Measurements from ENCODE around the gene POLR2J3. TPM values are rescaled to one million over a fixed set of nuclear protein-coding genes. Genes with fewer than 3 reads are reported as not detected.
A peak's percentile ranks its signal among the peaks of the same experiment; 100 is the strongest.
"Not testable (repeated sequence)": the region's sequence is repeated elsewhere in the genome, so short reads cannot be mapped to it uniquely, and the experiment has no call there.

The POLR2J3 gene
- total and polyA plus RNA-seq, 2 of the 4 experiments (the other 2 are of a cell fraction), result 14.2 to 14.7 TPM

DNA sequence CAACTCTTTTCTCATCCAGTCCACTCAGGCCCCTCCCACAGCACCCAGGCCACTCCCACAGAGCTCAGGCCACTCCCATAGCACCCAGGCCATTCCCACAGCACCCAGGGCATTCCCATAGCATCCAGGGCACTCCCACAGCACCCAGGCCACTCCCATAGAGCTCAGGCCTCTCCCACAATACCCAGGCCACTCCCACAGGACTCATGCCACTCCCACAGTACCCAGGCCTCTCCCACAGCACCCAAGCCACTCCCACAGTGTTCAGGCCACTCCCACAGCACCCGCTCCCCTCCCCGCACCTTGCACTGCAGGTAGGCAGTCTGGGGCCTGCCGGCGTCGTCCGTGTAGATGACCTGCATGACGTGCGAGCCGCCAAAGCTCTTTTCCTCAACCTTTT is 17.5 kb upstream of the POLR2J3 start:
- H3K4me3 ChIP-seq (ENCODE audit: insufficient read depth, low read depth, low read length); H3K4ac ChIP-seq (ENCODE audit: low read depth, low read length); H4K8ac ChIP-seq (ENCODE audit: low read depth in 2 of 2, low read length in 2 of 2); POLR2A ChIA-PET (ENCODE audit: unreplicated experiment); H3K23ac ChIP-seq (ENCODE audit: low read depth, low read length); intact Hi-C loops (cut with micrococcal nuclease); H3K4me1 ChIP-seq (ENCODE audit: control insufficient read depth, insufficient read depth, low read length); BruUV-seq (replicated peaks); H2BK20ac ChIP-seq (ENCODE audit: low read depth, low read length); in situ Hi-C loops (cut with MboI; ENCODE audit: low sequenced_read_pairs); H3K14ac ChIP-seq (replicated peaks; ENCODE audit: low read depth, low read length); H4K91ac ChIP-seq (ENCODE audit: insufficient read depth, low read depth, low read length); CTCF ChIA-PET; H3K9ac ChIP-seq (ENCODE audit: low read depth, low read length); H2BK15ac ChIP-seq (ENCODE audit: low read depth, low read length); H3K9me3 ChIP-seq (ENCODE audit: control insufficient read depth, insufficient read depth, low read length); H3K79me1 ChIP-seq (ENCODE audit: low read depth in 1 of 2, low read length in 2 of 2); H2AK9ac ChIP-seq (replicated peaks; ENCODE audit: low read depth, low read length, poor library complexity); H2AFZ ChIP-seq (replicated peaks; ENCODE audit: low read length, poor library complexity); H2AK5ac ChIP-seq (ENCODE audit: low read depth, low read length); H2BK5ac ChIP-seq (ENCODE audit: low read depth, low read length, poor library complexity, severe bottlenecking); H4K20me1 ChIP-seq (ENCODE audit: insufficient read depth, low read length); H3K27ac ChIP-seq (ENCODE audit: insufficient read depth, low read length); H3K9me1 ChIP-seq (ENCODE audit: insufficient read depth, low read length); H3K18ac ChIP-seq (ENCODE audit: low read depth, low read length); H3K56ac ChIP-seq (ENCODE audit: extremely low read depth, insufficient read depth, low read length); DNase-seq; H4K5ac ChIP-seq (ENCODE audit: low read depth, low read length); H3K4me2 ChIP-seq (ENCODE audit: low read depth, low read length); dilution Hi-C loops (cut with HindIII; ENCODE audit: low sequenced_read_pairs, unreplicated experiment); H2BK120ac ChIP-seq (ENCODE audit: low read depth, low read length); H3K27me3 ChIP-seq (ENCODE audit: control insufficient read depth, insufficient read depth, low read length); H3K36me3 ChIP-seq (ENCODE audit: control insufficient read depth, insufficient read depth, low read length): not testable (repeated sequence)
- no CpG with 5 or more reads among the region's 9 CpGs for WGBS, 2 experiments (ENCODE audit: extremely low coverage in 2 of 2, insufficient read length in 1 of 2)
- ATAC-seq (ENCODE audit: low read depth), result peak; percentile 90

DNA sequence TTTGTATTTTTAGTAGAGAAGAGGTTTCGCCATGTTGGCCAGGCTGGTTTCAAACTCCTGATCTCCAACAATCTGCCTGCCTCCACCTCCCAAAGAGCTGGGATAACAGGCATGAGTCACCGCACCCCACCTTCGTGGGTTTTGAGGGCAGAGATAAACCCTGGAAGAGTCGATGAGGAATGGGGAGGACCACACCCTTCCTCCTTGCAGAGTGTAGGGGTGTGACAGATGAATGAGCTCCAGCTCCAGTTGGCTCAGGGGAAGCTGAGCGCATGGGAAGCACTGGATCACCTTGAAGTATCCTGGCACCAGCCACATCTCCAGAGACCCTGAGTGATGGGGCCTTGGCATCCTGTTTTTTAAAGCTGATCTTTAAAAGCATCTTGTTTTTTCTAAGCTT is 11.1 kb upstream of the POLR2J3 start:
- BruUV-seq (replicated peaks); H3K4me3 ChIP-seq (ENCODE audit: insufficient read depth, low read depth, low read length); dilution Hi-C loops (cut with HindIII; ENCODE audit: low sequenced_read_pairs, unreplicated experiment); H2AFZ ChIP-seq (replicated peaks; ENCODE audit: low read length, poor library complexity); H3K4me2 ChIP-seq (ENCODE audit: low read depth, low read length); H2BK5ac ChIP-seq (ENCODE audit: low read depth, low read length, poor library complexity, severe bottlenecking); CTCF ChIA-PET; H2BK20ac ChIP-seq (ENCODE audit: low read depth, low read length); H3K9ac ChIP-seq (ENCODE audit: low read depth, low read length); DNase-seq; H4K8ac ChIP-seq (ENCODE audit: low read depth in 2 of 2, low read length in 2 of 2); H2AK9ac ChIP-seq (replicated peaks; ENCODE audit: low read depth, low read length, poor library complexity); in situ Hi-C loops (cut with MboI; ENCODE audit: low sequenced_read_pairs); H4K20me1 ChIP-seq (ENCODE audit: insufficient read depth, low read length); H3K27ac ChIP-seq (ENCODE audit: insufficient read depth, low read length); H3K79me1 ChIP-seq (ENCODE audit: low read depth in 1 of 2, low read length in 2 of 2); H2BK15ac ChIP-seq (ENCODE audit: low read depth, low read length); H3K9me1 ChIP-seq (ENCODE audit: insufficient read depth, low read length); H3K4ac ChIP-seq (ENCODE audit: low read depth, low read length); H4K5ac ChIP-seq (ENCODE audit: low read depth, low read length); H3K27me3 ChIP-seq (ENCODE audit: control insufficient read depth, insufficient read depth, low read length); H3K36me3 ChIP-seq (ENCODE audit: control insufficient read depth, insufficient read depth, low read length); POLR2A ChIA-PET (ENCODE audit: unreplicated experiment); H3K18ac ChIP-seq (ENCODE audit: low read depth, low read length); H4K91ac ChIP-seq (ENCODE audit: insufficient read depth, low read depth, low read length); H3K23ac ChIP-seq (ENCODE audit: low read depth, low read length); intact Hi-C loops (cut with micrococcal nuclease); H2BK120ac ChIP-seq (ENCODE audit: low read depth, low read length); H3K56ac ChIP-seq (ENCODE audit: extremely low read depth, insufficient read depth, low read length); H3K9me3 ChIP-seq (ENCODE audit: control insufficient read depth, insufficient read depth, low read length); H3K4me1 ChIP-seq (ENCODE audit: control insufficient read depth, insufficient read depth, low read length); H3K14ac ChIP-seq (replicated peaks; ENCODE audit: low read depth, low read length); H2AK5ac ChIP-seq (ENCODE audit: low read depth, low read length): not testable (repeated sequence)
- ATAC-seq (ENCODE audit: low read depth), result peak; percentile 19
- WGBS, 2 experiments (ENCODE audit: extremely low coverage in 2 of 2, insufficient read length in 1 of 2), result no CpG with 5 or more reads among the region's 5 CpGs
